Stimulated activated CD4-positive, alpha-beta T cell treated with anti-CD3 and anti-CD28 coated beads, TNF-alpha, amount 100 ng/mL, for 4 hours (primary cell): ENCODE measurements around the gene GLUL.
"Not testable (repeated sequence)": the region's sequence is repeated elsewhere in the genome, so short reads cannot be mapped to it uniquely, and the experiment has no call there.

Experiments used
- DNase-seq, 3 experiments: peaks; one replicate each; pipeline ENCODE4 v3.0.0-alpha.2; 2020; ENCODE audit warnings: low read depth in 3 of 3

GLUL gene

GRCh38 chr1:182368358-182368757, 23.2 kb downstream of the GLUL start:
- no peak for DNase-seq

- no peak for DNase-seq
Observed at GRCh38 chr1:182367926-182368325, 23.7 kb downstream of the GLUL start.

GRCh38 chr1:182366596-182366995, 25.0 kb downstream of the GLUL start:
- DNase-seq = no peak

GRCh38 chr1:182359645-182360044, 31.9 kb downstream of the GLUL start:
- DNase-seq = no peak

GRCh38 chr1:182357913-182358312, 33.7 kb downstream of the GLUL start:
- no peak for DNase-seq

GRCh38 chr1:182357171-182357570, 34.4 kb downstream of the GLUL start:
- DNase-seq = no peak

- DNase-seq = no peak
Observed at GRCh38 chr1:182355723-182356098, 35.9 kb downstream of the GLUL start.

- no peak for DNase-seq
Observed at GRCh38 chr1:182351790-182352364, 39.7 kb downstream of the GLUL start.

GRCh38 chr1:182350839-182351238, 40.8 kb downstream of the GLUL start:
- no peak for DNase-seq

- no peak for DNase-seq
Observed at GRCh38 chr1:182348961-182349747, 42.4 kb downstream of the GLUL start.

- DNase-seq = no peak
Observed at GRCh38 chr1:182347019-182347418, 44.6 kb downstream of the GLUL start.

- DNase-seq = no peak
Observed at GRCh38 chr1:182340233-182341058, 51.1 kb downstream of the GLUL start.

GRCh38 chr1:182339684-182340083, 51.9 kb downstream of the GLUL start:
- no peak for DNase-seq

GRCh38 chr1:182338806-182339370, 52.7 kb downstream of the GLUL start:
- DNase-seq = no peak

GRCh38 chr1:182337736-182338571, 53.6 kb downstream of the GLUL start:
- no peak for DNase-seq

- no peak for DNase-seq
Observed at GRCh38 chr1:182335771-182336566, 55.6 kb downstream of the GLUL start.

GRCh38 chr1:182333071-182333571, 58.5 kb downstream of the GLUL start:
- DNase-seq = not testable (repeated sequence)

GRCh38 chr1:182332261-182333060, 59.1 kb downstream of the GLUL start:
- DNase-seq = no peak
